ENCODE measurements around the gene EHMT1. TPM values are rescaled to one million over a fixed set of nuclear protein-coding genes. Genes with fewer than 3 reads are reported as not detected.
"Not testable (repeated sequence)": the region's sequence is repeated elsewhere in the genome, so short reads cannot be mapped to it uniquely, and the experiment has no call there.

The EHMT1 gene
- polyA plus RNA-seq, 3 donors: 10.1 to 46.5 (median 15.0) TPM

- no peak for DNase-seq
- Mint-ChIP-seq H3K27ac (no peak overlapping the region), H3K4me1 (no peaks in the 10 kb centered on the region), H3K4me3 (peak overlapping the region in 1 of 2 donors; percentile 46), H3K27me3 (ENCODE audit: low read depth in 3 of 3) (peaks cover 29 to 44% (median 31%) of the 10 kb centered on the region in 3 donors), H3K36me3 (no peaks in the 10 kb centered on the region), H3K9me3 (peaks cover 0 to 21% (median 3%) of the 10 kb centered on the region in 7 donors)
- no peaks in the 10 kb centered on the region for H3K36me3 ChIP-seq (replicated peaks in 1 of 2; ENCODE audit: control insufficient read depth in 1 of 2, insufficient read depth in 2 of 2, low read length in 2 of 2)
- no peaks in the 10 kb centered on the region for H3K79me2 ChIP-seq (ENCODE audit: insufficient read depth, low read length)
- H3K4me3 ChIP-seq (replicated peaks in 1 of 3; ENCODE audit: low read depth in 2 of 3, low read length in 3 of 3): no peak overlapping the region
- H3K27me3 ChIP-seq (ENCODE audit: control insufficient read depth in 2 of 2, insufficient read depth in 2 of 2, low read length in 2 of 2): peaks cover 0 to 34% of the 10 kb centered on the region in 2 donors
- H3K4me2 ChIP-seq (replicated peaks; ENCODE audit: extremely low read depth, low read length, poor library complexity, severe bottlenecking): no peak overlapping the region
- no peak for TF ChIP-seq CTCF (IDR thresholded peaks at IDR 0.05)
- H3K9me3 ChIP-seq (replicated peaks in 1 of 2; ENCODE audit: control insufficient read depth in 1 of 2, insufficient read depth in 1 of 2, low read length in 2 of 2): peaks cover 0 to 7% of the 10 kb centered on the region in 2 donors
- intact Hi-C loops (cut with micrococcal nuclease): no loop called here
- 56% methylated on average over 47 of the region's 47 CpGs for WGBS (ENCODE audit: insufficient coverage)
- H2AFZ ChIP-seq (ENCODE audit: insufficient read depth, low read depth, low read length, poor library complexity, severe bottlenecking): no peak overlapping the region
- no peak overlapping the region for H3K9ac ChIP-seq (ENCODE audit: insufficient read depth, low read length, poor library complexity, severe bottlenecking)
- no peaks in the 10 kb centered on the region for H3K4me1 ChIP-seq (ENCODE audit: control insufficient read depth in 1 of 2, insufficient read depth in 2 of 2, low read length in 2 of 2)
- H3K27ac ChIP-seq (ENCODE audit: low read depth in 1 of 2, low read length in 2 of 2): no peak overlapping the region
- H4K20me1 ChIP-seq (ENCODE audit: insufficient read depth, low read length): no peaks in the 10 kb centered on the region
These were observed 258.1 kb downstream of the EHMT1 start for GRCh38 chr9:137876781-137877386.

- H3K4me3 ChIP-seq (replicated peaks in 1 of 3; ENCODE audit: low read depth in 2 of 3, low read length in 3 of 3); H3K9ac ChIP-seq (ENCODE audit: insufficient read depth, low read length, poor library complexity, severe bottlenecking): not testable (repeated sequence)
- peak within 1 kb of the TSS; percentile 26 for H3K4me2 ChIP-seq (replicated peaks; ENCODE audit: extremely low read depth, low read length, poor library complexity, severe bottlenecking)
These were observed 258.8 kb downstream of the EHMT1 start, which contains the start of gene CACNA1B for GRCh38 chr9:137877506-137878122. CACNA1B (plus strand) TSS chr9:137877782; CDS start chr9:137877934, 152 bp downstream.

More at GRCh38 chr9:137877506-137878122, 258.8 kb downstream of the EHMT1 start, which contains the start of gene CACNA1B:
- H3K27me3 Mint-ChIP-seq (ENCODE audit: low read depth in 3 of 3): peaks cover 28 to 44% (median 29%) of the 10 kb centered on the region in 3 donors
- H3K79me2 ChIP-seq (ENCODE audit: insufficient read depth, low read length); DNase-seq; H3K36me3 Mint-ChIP-seq; H3K36me3 ChIP-seq (replicated peaks in 1 of 2; ENCODE audit: control insufficient read depth in 1 of 2, insufficient read depth in 2 of 2, low read length in 2 of 2); H4K20me1 ChIP-seq (ENCODE audit: insufficient read depth, low read length); intact Hi-C loops (cut with micrococcal nuclease); H3K4me1 ChIP-seq (ENCODE audit: control insufficient read depth in 1 of 2, insufficient read depth in 2 of 2, low read length in 2 of 2); H3K27ac Mint-ChIP-seq; H3K9me3 ChIP-seq (replicated peaks in 1 of 2; ENCODE audit: control insufficient read depth in 1 of 2, insufficient read depth in 1 of 2, low read length in 2 of 2); H2AFZ ChIP-seq (ENCODE audit: insufficient read depth, low read depth, low read length, poor library complexity, severe bottlenecking); H3K27ac ChIP-seq (ENCODE audit: low read depth in 1 of 2, low read length in 2 of 2); H3K4me1 Mint-ChIP-seq: not testable (repeated sequence)
- peak within 1 kb of the TSS in 1 of 2 donors; percentile 46 for H3K4me3 Mint-ChIP-seq
- peaks cover 0 to 32% of the 10 kb centered on the region in 2 donors for H3K27me3 ChIP-seq (ENCODE audit: control insufficient read depth in 2 of 2, insufficient read depth in 2 of 2, low read length in 2 of 2)
- peaks cover 0 to 21% (median 3%) of the 10 kb centered on the region in 7 donors for H3K9me3 Mint-ChIP-seq
- 4% methylated on average over 41 of the region's 95 CpGs for WGBS (ENCODE audit: insufficient coverage)
